HepG2 (cell line): ENCODE measurements around the gene COBLL1. TPM values are rescaled to one million over a fixed set of nuclear protein-coding genes. Genes with fewer than 3 reads are reported as not detected.

ENCODE experiments used
- CHD4 ChIP-seq: fragments of 200-600 bp; sonication (generic); IDR thresholded peaks from 2 replicates; pipeline ENCODE4 v1.7.0; 2017; ENCODE audit warnings: mild to moderate bottlenecking, low read length, borderline replicate concordance
- FOXO1 ChIP-seq: sonication (generic); formaldehyde crosslinking; IDR thresholded peaks from 2 replicates; pipeline ENCODE4 v1.4.0; 2020; ENCODE audit warnings: missing genetic modification reagents
- GLI4 ChIP-seq: sonication (generic); formaldehyde crosslinking; IDR thresholded peaks from 2 replicates; pipeline ENCODE4 v1.5.1; 2020; ENCODE audit warnings: missing genetic modification reagents, mild to moderate bottlenecking, moderate library complexity, borderline replicate concordance
- GPBP1L1 ChIP-seq: sonication (generic); formaldehyde crosslinking; IDR thresholded peaks from 2 replicates; pipeline ENCODE4 v1.5.0; 2020; ENCODE audit warnings: mild to moderate bottlenecking, missing genetic modification reagents
- HNF4A ChIP-seq: sonication (generic); formaldehyde crosslinking; IDR thresholded peaks from 2 replicates; pipeline ENCODE4 v1.4.0; 2020; ENCODE audit warnings: missing genetic modification reagents
- MED8 ChIP-seq: sonication (generic); formaldehyde crosslinking; IDR thresholded peaks from 2 replicates; pipeline ENCODE4 v1.8.1; 2023; ENCODE audit warnings: mild to moderate bottlenecking, missing genetic modification reagents; ENCODE audit not compliant: insufficient replicate concordance
- NFIC ChIP-seq: IDR thresholded peaks from 2 replicates; pipeline ENCODE4 v1.6.1; 2012; ENCODE audit warnings: mild to moderate bottlenecking, low read length, inconsistent platforms
- NR2C2 ChIP-seq: sonication (generic); formaldehyde crosslinking; IDR thresholded peaks from 2 replicates; pipeline ENCODE4 v1.4.0; 2020; ENCODE audit warnings: missing genetic modification reagents, mild to moderate bottlenecking, moderate library complexity, borderline replicate concordance
- PITX1 ChIP-seq: sonication (generic); formaldehyde crosslinking; IDR thresholded peaks from 2 replicates; pipeline ENCODE4 v1.5.1; 2020; ENCODE audit warnings: mild to moderate bottlenecking, missing genetic modification reagents
- RELA ChIP-seq: sonication (generic); formaldehyde crosslinking; IDR thresholded peaks from 2 replicates; pipeline ENCODE4 v1.4.0; 2020; ENCODE audit warnings: missing genetic modification reagents
- RXRA ChIP-seq: sonication (generic); formaldehyde crosslinking; IDR thresholded peaks from 2 replicates; pipeline ENCODE4 v1.5.1; 2020; ENCODE audit warnings: missing genetic modification reagents
- SALL1 ChIP-seq: sonication (generic); formaldehyde crosslinking; IDR thresholded peaks from 2 replicates; pipeline ENCODE4 v1.8.0; 2022; ENCODE audit warnings: mild to moderate bottlenecking, missing genetic modification reagents
- SIX4 ChIP-seq: sonication (generic); formaldehyde crosslinking; IDR thresholded peaks from 2 replicates; pipeline ENCODE4 v1.4.0; 2020; ENCODE audit warnings: missing genetic modification reagents
- TEAD3 ChIP-seq: optimal IDR thresholded peaks from 2 replicates; pipeline ENCODE3; 2016; ENCODE audit warnings: borderline replicate concordance
- TFDP2 ChIP-seq: sonication (generic); formaldehyde crosslinking; IDR thresholded peaks from 2 replicates; pipeline ENCODE4 v1.4.0; 2020; ENCODE audit warnings: missing genetic modification reagents
- ZNF614 ChIP-seq: IDR thresholded peaks from 2 replicates; pipeline ENCODE4 v1.6.1; 2018; ENCODE audit warnings: missing biosample characterization, missing genetic modification reagents, inconsistent platforms, borderline replicate concordance
- polyA plus RNA-seq, 8 experiments: library from polyadenylated mRNA; depleted of rRNA in 3 of 8; stranded (reverse) in 7 of 8; unstranded in 1 of 8; fragments of >200 nt; fragmentation: Illumina TruSeq in 4 of 8; extraction: Trizol in 4 of 8; gene quantifications; 2 replicates each; pipeline versions ENCODE4 v1.2.1 to v1.2.3, GENCODE V29; 2011 to 2016; ENCODE audit warnings: low read depth in 4 of 8, missing spikeins in 1 of 8, mixed read lengths in 1 of 8; ENCODE audit not compliant: insufficient read depth in 1 of 8
- total RNA-seq, 5 experiments: library from RNA; depleted of rRNA; stranded (reverse); fragments of >200 nt; fragmentation: Illumina TruSeq; extraction: Trizol; gene quantifications; 2 replicates each; pipeline ENCODE4 v1.2.3, GENCODE V29; 2016; ENCODE audit warnings: low read depth in 1 of 5
- TF ChIP-seq, protein P1 (sequence below): sonication (generic); formaldehyde crosslinking; IDR thresholded peaks from 2 replicates; pipeline ENCODE4 v1.4.0; 2020; ENCODE audit warnings: low read depth, mild to moderate bottlenecking, missing genetic modification reagents
- TF ChIP-seq, protein P2 (sequence below): sonication (generic); formaldehyde crosslinking; IDR thresholded peaks from 2 replicates; pipeline ENCODE4 v1.4.0; 2020; ENCODE audit warnings: missing genetic modification reagents
- TF ChIP-seq, protein P3 (sequence below): IDR thresholded peaks from 2 replicates; pipeline ENCODE4 v1.6.1; 2016; ENCODE audit warnings: low read depth
- TF ChIP-seq, protein P4 (sequence below): sonication (generic); formaldehyde crosslinking; IDR thresholded peaks from 2 replicates; pipeline ENCODE4 v1.8.0; 2022; ENCODE audit warnings: low read depth, missing genetic modification reagents

Gene COBLL1
- total and polyA plus RNA-seq, 2 of the 13 experiments (the other 11 are each of a cell fraction or from before 2014, with no cell fraction given) = 32.6 to 86.8 TPM

GRCh38 chr2:164875334-164876205 is 33.9 kb upstream of the COBLL1 start (continued):
- 0 out of 2 replicates have a peak, but pooled peaks have one; percentile 18 for TF ChIP-seq PITX1 (CRISPR knock-in tag)
- no peak for TF ChIP-seq RELA (CRISPR knock-in tag)
- peak; percentile 72 for TF ChIP-seq SIX4 (CRISPR knock-in tag)
- TF ChIP-seq, protein P1, sequence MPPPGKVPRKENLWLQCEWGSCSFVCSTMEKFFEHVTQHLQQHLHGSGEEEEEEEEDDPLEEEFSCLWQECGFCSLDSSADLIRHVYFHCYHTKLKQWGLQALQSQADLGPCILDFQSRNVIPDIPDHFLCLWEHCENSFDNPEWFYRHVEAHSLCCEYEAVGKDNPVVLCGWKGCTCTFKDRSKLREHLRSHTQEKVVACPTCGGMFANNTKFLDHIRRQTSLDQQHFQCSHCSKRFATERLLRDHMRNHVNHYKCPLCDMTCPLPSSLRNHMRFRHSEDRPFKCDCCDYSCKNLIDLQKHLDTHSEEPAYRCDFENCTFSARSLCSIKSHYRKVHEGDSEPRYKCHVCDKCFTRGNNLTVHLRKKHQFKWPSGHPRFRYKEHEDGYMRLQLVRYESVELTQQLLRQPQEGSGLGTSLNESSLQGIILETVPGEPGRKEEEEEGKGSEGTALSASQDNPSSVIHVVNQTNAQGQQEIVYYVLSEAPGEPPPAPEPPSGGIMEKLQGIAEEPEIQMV = no peak
- no peak for TF ChIP-seq TFDP2 (CRISPR knock-in tag)
- no peak for TF ChIP-seq GPBP1L1
- TF ChIP-seq, protein P2, sequence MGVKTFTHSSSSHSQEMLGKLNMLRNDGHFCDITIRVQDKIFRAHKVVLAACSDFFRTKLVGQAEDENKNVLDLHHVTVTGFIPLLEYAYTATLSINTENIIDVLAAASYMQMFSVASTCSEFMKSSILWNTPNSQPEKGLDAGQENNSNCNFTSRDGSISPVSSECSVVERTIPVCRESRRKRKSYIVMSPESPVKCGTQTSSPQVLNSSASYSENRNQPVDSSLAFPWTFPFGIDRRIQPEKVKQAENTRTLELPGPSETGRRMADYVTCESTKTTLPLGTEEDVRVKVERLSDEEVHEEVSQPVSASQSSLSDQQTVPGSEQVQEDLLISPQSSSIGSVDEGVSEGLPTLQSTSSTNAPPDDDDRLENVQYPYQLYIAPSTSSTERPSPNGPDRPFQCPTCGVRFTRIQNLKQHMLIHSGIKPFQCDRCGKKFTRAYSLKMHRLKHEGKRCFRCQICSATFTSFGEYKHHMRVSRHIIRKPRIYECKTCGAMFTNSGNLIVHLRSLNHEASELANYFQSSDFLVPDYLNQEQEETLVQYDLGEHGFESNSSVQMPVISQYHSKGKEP (CRISPR knock-in tag) = no peak
- TF ChIP-seq GLI4 (CRISPR knock-in tag) = no peak
- TF ChIP-seq, protein P3, sequence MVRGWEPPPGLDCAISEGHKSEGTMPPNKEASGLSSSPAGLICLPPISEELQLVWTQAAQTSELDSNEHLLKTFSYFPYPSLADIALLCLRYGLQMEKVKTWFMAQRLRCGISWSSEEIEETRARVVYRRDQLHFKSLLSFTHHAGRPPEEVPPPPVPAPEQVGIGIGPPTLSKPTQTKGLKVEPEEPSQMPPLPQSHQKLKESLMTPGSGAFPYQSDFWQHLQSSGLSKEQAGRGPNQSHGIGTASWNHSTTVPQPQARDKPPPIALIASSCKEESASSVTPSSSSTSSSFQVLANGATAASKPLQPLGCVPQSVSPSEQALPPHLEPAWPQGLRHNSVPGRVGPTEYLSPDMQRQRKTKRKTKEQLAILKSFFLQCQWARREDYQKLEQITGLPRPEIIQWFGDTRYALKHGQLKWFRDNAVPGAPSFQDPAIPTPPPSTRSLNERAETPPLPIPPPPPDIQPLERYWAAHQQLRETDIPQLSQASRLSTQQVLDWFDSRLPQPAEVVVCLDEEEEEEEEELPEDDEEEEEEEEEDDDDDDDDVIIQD (CRISPR knock-in tag) = peak; percentile 91
- no peak for TF ChIP-seq ZNF614 (CRISPR knock-in tag)
- peak; percentile 49; the same call in 1 of the 2 replicates for TF ChIP-seq NFIC
- TF ChIP-seq, protein P4, sequence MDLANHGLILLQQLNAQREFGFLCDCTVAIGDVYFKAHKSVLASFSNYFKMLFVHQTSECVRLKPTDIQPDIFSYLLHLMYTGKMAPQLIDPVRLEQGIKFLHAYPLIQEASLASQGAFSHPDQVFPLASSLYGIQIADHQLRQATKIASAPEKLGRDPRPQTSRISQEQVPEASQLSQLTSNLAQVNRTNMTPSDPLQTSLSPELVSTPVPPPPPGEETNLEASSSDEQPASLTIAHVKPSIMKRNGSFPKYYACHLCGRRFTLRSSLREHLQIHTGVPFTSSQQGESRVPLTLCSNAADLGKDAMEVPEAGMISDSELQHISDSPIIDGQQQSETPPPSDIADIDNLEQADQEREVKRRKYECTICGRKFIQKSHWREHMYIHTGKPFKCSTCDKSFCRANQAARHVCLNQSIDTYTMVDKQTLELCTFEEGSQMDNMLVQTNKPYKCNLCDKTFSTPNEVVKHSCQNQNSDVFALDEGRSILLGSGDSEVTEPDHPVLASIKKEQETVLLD (CRISPR knock-in tag) = no peak
- peak; percentile 55; the same call in 1 of the 2 replicates for TF ChIP-seq NR2C2 (CRISPR knock-in tag)
- peak; percentile 60 for TF ChIP-seq TEAD3 (CRISPR knock-in tag)
- peak; percentile 46 for TF ChIP-seq MED8
- peak; percentile 76; the same call in 1 of the 2 replicates for TF ChIP-seq RXRA
- TF ChIP-seq SALL1 (CRISPR knock-in tag) = peak; percentile 71
- TF ChIP-seq FOXO1 (CRISPR knock-in tag) = peak; percentile 50; the same call in 1 of the 2 replicates
- peak; percentile 94 for TF ChIP-seq CHD4
- peak; percentile 92 for TF ChIP-seq HNF4A (CRISPR knock-in tag)
